GM18861 (cell line): ENCODE measurements around the gene PRRT2.
A peak's percentile ranks its signal among the peaks of the same experiment; 100 is the strongest.

Source experiments
- ATAC-seq: cut with Tn5 transposase; IDR thresholded peaks from one replicate; pipeline ENCODE4 v1.9.1; 2021; ENCODE audit not compliant: unreplicated experiment

The PRRT2 gene

DNA sequence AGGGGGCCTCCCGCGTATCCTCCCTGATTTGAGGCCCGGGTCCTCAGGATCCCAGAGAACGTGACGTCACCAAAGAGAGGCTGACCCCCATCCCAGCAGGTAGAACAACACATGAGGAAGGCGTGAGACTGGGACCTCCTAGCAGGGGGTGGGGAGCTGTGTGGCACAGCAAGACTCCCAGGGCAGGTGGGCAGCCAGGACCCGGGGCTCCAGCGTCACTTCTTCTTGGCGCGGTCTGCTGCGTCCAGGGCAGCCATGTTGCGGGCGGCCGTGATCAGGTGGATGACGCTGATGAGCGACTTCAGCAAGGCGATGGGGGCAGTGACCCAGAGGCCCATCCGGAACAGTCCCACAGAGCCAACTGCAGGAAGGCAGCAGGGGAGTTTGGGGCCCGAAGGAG, 47.0 kb downstream of the PRRT2 start:
- no peak for ATAC-seq

DNA sequence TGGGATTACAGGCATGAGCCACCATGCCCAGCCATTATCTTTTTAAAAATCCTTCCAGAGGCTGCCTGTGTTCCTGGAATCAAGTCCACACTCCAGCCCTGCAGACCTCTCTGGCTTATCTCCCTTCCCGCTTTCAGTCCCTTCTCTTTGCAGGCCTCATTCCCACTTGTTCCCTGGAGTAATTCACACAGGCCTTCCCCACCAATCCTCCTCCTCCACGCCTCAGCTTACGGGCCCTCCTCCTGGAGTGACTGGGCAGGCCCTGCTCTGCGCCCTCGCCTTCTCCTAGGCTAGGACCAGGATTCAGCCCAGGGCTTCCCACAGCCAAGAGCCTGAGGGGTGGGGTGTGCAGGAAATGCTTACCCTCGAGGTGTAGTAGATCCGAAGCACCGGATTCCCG, 48.2 kb downstream of the PRRT2 start:
- ATAC-seq = no peak

DNA sequence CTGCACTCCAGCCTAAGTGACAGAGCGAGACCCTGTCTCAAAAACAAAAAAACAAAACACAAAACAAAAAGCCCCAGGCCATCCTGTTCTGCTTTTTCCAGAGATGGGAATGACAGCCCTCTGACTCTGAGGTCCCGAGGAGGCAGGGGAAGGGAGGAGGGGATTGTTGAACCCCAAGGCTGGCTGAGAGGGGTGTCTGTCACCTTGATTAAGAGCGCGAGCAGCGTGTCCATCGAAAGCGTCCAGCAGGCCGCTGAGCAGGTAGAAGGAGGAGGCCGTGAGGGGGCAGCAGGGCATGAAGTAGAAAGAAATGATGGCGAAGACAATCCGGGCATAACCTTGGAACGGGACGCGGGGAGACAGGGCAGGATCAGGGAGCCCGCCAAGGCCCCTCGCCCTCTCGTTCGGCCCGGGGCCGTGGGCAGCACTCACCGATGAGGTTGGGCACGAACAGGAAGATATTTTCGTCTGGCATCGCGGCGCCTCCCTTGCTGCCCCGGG, 50.4 kb downstream of the PRRT2 start:
- ATAC-seq = no peak

DNA sequence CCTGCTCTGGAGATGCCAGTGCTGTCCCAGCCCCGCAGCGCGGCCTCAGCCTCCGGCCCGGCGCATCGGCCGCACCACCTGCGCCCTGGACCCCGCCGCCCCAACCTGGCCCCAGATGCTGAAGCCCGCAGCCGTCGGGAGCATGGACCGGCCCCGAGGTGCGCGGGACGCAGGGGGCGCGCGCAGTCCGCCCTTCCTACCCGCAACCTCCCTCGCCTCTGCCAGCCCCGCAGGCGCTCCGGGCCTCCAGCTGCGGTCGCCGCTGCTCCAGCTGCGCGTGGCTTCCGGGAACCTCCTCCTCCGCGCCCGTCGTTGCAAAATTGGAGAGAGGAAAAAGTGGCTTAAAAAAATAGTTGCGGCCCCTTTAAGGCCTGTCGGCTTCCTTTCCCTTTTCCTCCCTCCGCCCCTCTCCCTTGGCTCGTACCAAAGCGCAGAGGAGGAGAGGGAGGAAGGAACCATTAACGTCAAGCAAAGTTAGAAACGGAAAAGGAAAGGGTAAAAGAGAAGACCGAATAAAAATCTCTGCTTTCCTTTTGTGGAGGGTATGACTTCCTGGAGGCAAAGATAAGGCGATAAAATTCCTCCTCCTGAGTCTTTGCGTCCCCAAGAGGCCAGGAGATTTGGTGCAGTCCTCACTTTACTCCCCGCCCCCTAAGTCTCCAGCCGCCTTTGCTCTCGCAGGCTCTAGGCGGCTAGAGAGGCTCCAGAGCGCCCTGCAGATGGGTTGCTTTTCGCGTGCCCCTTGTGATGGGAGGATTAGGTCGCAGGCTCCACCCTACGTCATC, 51.1 kb downstream of the PRRT2 start, which contains the start of gene CDIPT:
TSS of gene CDIPT (minus strand) at position 343 of the 785 bp plus-strand sequence. CDS start 369 bp downstream, outside the sequence.
- ATAC-seq = peak; percentile 90

DNA sequence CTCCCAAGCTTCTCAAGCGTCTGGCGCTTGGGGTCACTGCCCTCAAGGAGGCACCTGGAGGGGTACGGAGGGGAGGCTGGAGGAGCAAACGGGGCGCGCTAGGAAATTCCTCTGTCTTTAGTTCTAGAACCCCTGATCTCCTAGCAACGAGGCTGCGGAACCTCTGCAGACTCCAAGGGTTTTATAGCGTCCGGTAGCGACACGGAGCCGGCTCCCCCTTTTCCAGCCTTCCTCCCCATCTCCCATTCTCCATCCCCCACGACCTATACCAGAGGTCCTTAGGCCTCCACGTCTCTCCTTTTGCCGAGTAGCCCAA, 51.6 kb downstream of the PRRT2 start:
- no peak for ATAC-seq

GRCh38 chr16:29864205-29864604, 52.2 kb downstream of the PRRT2 start:
- no peak for ATAC-seq
